Measurements from ENCODE around the gene COL8A2. TPM values are rescaled to one million over a fixed set of nuclear protein-coding genes. Genes with fewer than 3 reads are reported as not detected.

The COL8A2 gene
- total RNA-seq, 1 donor from 2014 or later = 16.2 TPM

GRCh38 chr1:36080801-36081200, 44.2 kb downstream of the COL8A2 start:
- intact Hi-C loops (cut with DNase I) = no loop called here
- no peak for ATAC-seq

GRCh38 chr1:36080236-36080635, 44.8 kb downstream of the COL8A2 start:
- Histone ChIP-seq H3K27me3 (peaks cover 8% of the 10 kb centered on the region), H3K36me3 (no peaks in the 10 kb centered on the region), H3K9me3 (no peaks in the 10 kb centered on the region), H3K27ac (no peak overlapping the region), H3K4me3 (no peak overlapping the region), H3K4me1 (peaks cover 10% of the 10 kb centered on the region)
- DNase-seq = no peak
- ATAC-seq = no peak
- intact Hi-C loops (cut with DNase I) = no loop called here
- TF ChIP-seq CTCF (IDR thresholded peaks at IDR 0.05) = no peak

More at GRCh38 chr1:36080801-36081200, 44.2 kb downstream of the COL8A2 start:
- H3K4me1 ChIP-seq = peaks cover 10% of the 10 kb centered on the region
- no peak overlapping the region for H3K27ac ChIP-seq
- no peak overlapping the region for H3K4me3 ChIP-seq
- H3K36me3 ChIP-seq = no peaks in the 10 kb centered on the region
- peaks cover 8% of the 10 kb centered on the region for H3K27me3 ChIP-seq
- no peak for TF ChIP-seq CTCF (IDR thresholded peaks at IDR 0.05)
- DNase-seq = no peak
- H3K9me3 ChIP-seq = no peaks in the 10 kb centered on the region

- intact Hi-C loops (cut with DNase I) = no loop called here
- Histone ChIP-seq H3K9me3 (no peaks in the 10 kb centered on the region), H3K4me3 (no peak overlapping the region), H3K4me1 (no peaks in the 10 kb centered on the region), H3K27me3 (no peaks in the 10 kb centered on the region), H3K27ac (no peak overlapping the region), H3K36me3 (no peaks in the 10 kb centered on the region)
- no peak for DNase-seq
- ATAC-seq = no peak
- TF ChIP-seq CTCF (IDR thresholded peaks at IDR 0.05) = no peak
Observed at GRCh38 chr1:36076979-36077573, 47.9 kb downstream of the COL8A2 start.

GRCh38 chr1:36070349-36070748, 54.7 kb downstream of the COL8A2 start:
- H3K27ac ChIP-seq = no peak overlapping the region
- no peak for DNase-seq
- H3K36me3 ChIP-seq = no peaks in the 10 kb centered on the region
- no peak for ATAC-seq
- TF ChIP-seq CTCF (IDR thresholded peaks at IDR 0.05) = no peak
- no peak overlapping the region for H3K4me3 ChIP-seq
- intact Hi-C loops (cut with DNase I) = no loop called here
- no peaks in the 10 kb centered on the region for H3K4me1 ChIP-seq
- H3K27me3 ChIP-seq = no peaks in the 10 kb centered on the region
- no peaks in the 10 kb centered on the region for H3K9me3 ChIP-seq

- no peak for TF ChIP-seq CTCF (IDR thresholded peaks at IDR 0.05)
- intact Hi-C loops (cut with DNase I) = no loop called here
- Histone ChIP-seq H3K27me3 (no peaks in the 10 kb centered on the region), H3K4me3 (no peak overlapping the region), H3K4me1 (no peaks in the 10 kb centered on the region), H3K36me3 (no peaks in the 10 kb centered on the region), H3K27ac (no peak overlapping the region), H3K9me3 (no peaks in the 10 kb centered on the region)
- DNase-seq (no peak), ATAC-seq (no peak)
Observed at GRCh38 chr1:36068866-36069265, 56.2 kb downstream of the COL8A2 start.

GRCh38 chr1:36067871-36068270, 57.2 kb downstream of the COL8A2 start:
- Histone ChIP-seq H3K4me3 (no peak overlapping the region), H3K4me1 (no peaks in the 10 kb centered on the region), H3K27me3 (no peaks in the 10 kb centered on the region), H3K27ac (no peak overlapping the region), H3K36me3 (no peaks in the 10 kb centered on the region), H3K9me3 (no peaks in the 10 kb centered on the region)
- DNase-seq (no peak), ATAC-seq (no peak)
- TF ChIP-seq CTCF (IDR thresholded peaks at IDR 0.05) = no peak
- intact Hi-C loops (cut with DNase I) = no loop called here
